K562 (cell line): Measurements from ENCODE around the gene GDPD2. TPM values are rescaled to one million over a fixed set of nuclear protein-coding genes. Genes with fewer than 3 reads are reported as not detected.

Experiments
- ATAC-seq: fragments of 200-7000 bp; cut with Tn5 transposase; 3 replicates; pipeline ENCODE4 v1.9.1; 2020; ENCODE audit warnings: moderate library complexity
- BruUV-seq: library from RNA; stranded (reverse); fragments of 400-500 nt; replicated peaks from 2 replicates; lab custom pipeline; 2021; lab: Mats Ljungman, UMichigan
- CTCF ChIA-PET: fragments of 300-600 bp; formaldehyde crosslinking; extraction: SDS; loops from one replicate; lab custom pipeline; 2021; ENCODE audit warnings: low intra/inter-chr PET ratio; lab: Yijun Ruan, JAX
- POLR2A ChIA-PET: fragments of 300-600, 350-650 bp; sonication (Branson Sonifier 250); formaldehyde crosslinking; extraction: SDS; loops from one replicate; lab custom pipeline; 2021; ENCODE audit warnings: antibody characterized with exemption, inconsistent platforms; lab: Yijun Ruan, JAX
- DNase-seq, 4 experiments: peaks; one replicate each; pipeline versions ENCODE4 v3.0.0 to v3.0.0-alpha.2; 2011 to 2018; ENCODE audit warnings: low spot score in 3 of 4, mixed read lengths in 3 of 4; ENCODE audit errors: extremely low read depth in 1 of 4
- FAIRE-seq: peaks from 2 replicates; lab custom pipeline; 2011; peaks lifted over from hg19 to GRCh38; lab: Jason Lieb, UNC
- H2AFZ ChIP-seq: 2 replicates; pipeline ENCODE4 v1.6.0; 2011; ENCODE audit warnings: low read depth, low read length, control low read depth, inconsistent platforms
- H3K27ac ChIP-seq: fragments of 200-600 bp; 3 replicates; pipeline ENCODE4 v1.8.0; 2011; ENCODE audit warnings: low read depth, mild to moderate bottlenecking, control low read depth, inconsistent platforms, low read length, moderate library complexity, mixed read lengths; ENCODE audit errors: extremely low read depth
- H3K27me3 ChIP-seq, 2 experiments: fragments of 300-600 bp in 1 of 2; 2 replicates in 1 of 2; 3 replicates in 1 of 2; pipeline versions ENCODE4 v1.6.0 to v1.8.0; 2011; ENCODE audit warnings: inconsistent platforms in 2 of 2, low read length in 2 of 2, mild to moderate bottlenecking in 1 of 2, mixed read lengths in 1 of 2, moderate library complexity in 1 of 2; ENCODE audit not compliant: control insufficient read depth in 2 of 2, insufficient read depth in 2 of 2
- H3K36me3 ChIP-seq: fragments of 300-600 bp; 3 replicates; pipeline ENCODE4 v1.8.0; 2011; ENCODE audit warnings: mild to moderate bottlenecking, low read length, inconsistent platforms; ENCODE audit not compliant: control insufficient read depth, insufficient read depth
- H3K4me1 ChIP-seq, 2 experiments: fragments of 200-600 bp in 1 of 2; replicated peaks in 1 of 2; 2 replicates in 1 of 2; 3 replicates in 1 of 2; pipeline versions ENCODE4 v1.5.1 to v1.8.0; 2011; ENCODE audit warnings: inconsistent platforms in 2 of 2, low read length in 2 of 2, mild to moderate bottlenecking in 1 of 2, mixed read lengths in 1 of 2, moderate library complexity in 1 of 2; ENCODE audit not compliant: control insufficient read depth in 2 of 2, insufficient read depth in 2 of 2
- H3K4me2 ChIP-seq: 2 replicates; pipeline ENCODE4 v1.6.1; 2011; ENCODE audit warnings: low read length, control low read depth, inconsistent platforms, mixed read lengths; ENCODE audit not compliant: insufficient read depth
- H3K4me3 ChIP-seq: fragments of 200-600 bp; sonication (generic), shearing (Covaris generic); 2 replicates; pipeline ENCODE4 v1.5.1; 2016; ENCODE audit warnings: control low read depth, inconsistent platforms
- H3K79me2 ChIP-seq: fragments of 200-600 bp; 3 replicates; pipeline ENCODE4 v1.8.0; 2011; ENCODE audit warnings: low read length, inconsistent platforms; ENCODE audit not compliant: control insufficient read depth, insufficient read depth
- H3K9ac ChIP-seq, 2 experiments: 2 replicates each; pipeline versions ENCODE4 v1.6.0 to v1.6.1; 2011; ENCODE audit warnings: low read depth in 2 of 2, low read length in 2 of 2, control low read depth in 1 of 2, inconsistent platforms in 1 of 2, mild to moderate bottlenecking in 1 of 2, mixed read lengths in 1 of 2; ENCODE audit not compliant: insufficient read depth in 1 of 2
- H3K9me1 ChIP-seq: one replicate; pipeline ENCODE4 v1.6.0; 2011; ENCODE audit warnings: inconsistent platforms, mild to moderate bottlenecking, low read length, moderate library complexity; ENCODE audit not compliant: control insufficient read depth, insufficient read depth
- H3K9me3 ChIP-seq: replicated peaks from 2 replicates; pipeline ENCODE4 v1.5.1; 2011; ENCODE audit warnings: low read depth, low read length, inconsistent platforms; ENCODE audit not compliant: control insufficient read depth, insufficient read depth
- H4K20me1 ChIP-seq: replicated peaks from 2 replicates; pipeline ENCODE4 v1.6.1; 2011; ENCODE audit warnings: low read length, inconsistent platforms, mixed read lengths; ENCODE audit not compliant: control insufficient read depth, insufficient read depth
- ATF6 ChIP-seq: sonication (generic); formaldehyde crosslinking; IDR thresholded peaks from 2 replicates; pipeline ENCODE4 v1.4.0; 2020; ENCODE audit warnings: mild to moderate bottlenecking, missing genetic modification reagents
- CBFA2T3 ChIP-seq: fragments of 450-650 bp; IDR thresholded peaks from 2 replicates; pipeline ENCODE4 v1.6.1; 2017
- DACH1 ChIP-seq: fragments of 450-650 bp; IDR thresholded peaks from 2 replicates; pipeline ENCODE4 v1.6.1; 2018; ENCODE audit not compliant: partially characterized antibody
- HIVEP1 ChIP-seq: fragments of 250-450 bp; sonication (Bioruptor Pico); IDR thresholded peaks from 2 replicates; pipeline ENCODE4 v1.4.0; 2020; ENCODE audit warnings: mild to moderate bottlenecking
- MLX ChIP-seq, 2 experiments: fragments of 450-650 bp in 1 of 2; sonication (generic) in 1 of 2; formaldehyde crosslinking; conservative IDR thresholded peaks; 2 replicates each; pipeline versions ENCODE4 v1.4.0 to v1.8.1; 2020 to 2022; ENCODE audit warnings: mild to moderate bottlenecking in 1 of 2, missing genetic modification reagents in 1 of 2
- REST ChIP-seq, 2 experiments: fragments of 450-650 bp; formaldehyde crosslinking in 1 of 2; IDR thresholded peaks; 2 replicates each; pipeline versions ENCODE4 v1.4.0 to v1.6.1; 2014 to 2020; ENCODE audit warnings: mild to moderate bottlenecking in 2 of 2, borderline replicate concordance in 1 of 2, low read depth in 1 of 2
- ZBTB49 ChIP-seq: sonication (generic); formaldehyde crosslinking; IDR thresholded peaks from 2 replicates; pipeline ENCODE4 v1.8.0; 2022; ENCODE audit warnings: missing genetic modification reagents, mild to moderate bottlenecking, borderline replicate concordance
- ZNF224 ChIP-seq: sonication (generic); formaldehyde crosslinking; IDR thresholded peaks from 2 replicates; pipeline ENCODE4 v1.8.0; 2022; ENCODE audit warnings: mild to moderate bottlenecking, missing genetic modification reagents
- ZNF263 ChIP-seq: sonication (generic); formaldehyde crosslinking; IDR thresholded peaks from 2 replicates; pipeline ENCODE4 v1.8.0; 2022; ENCODE audit warnings: mild to moderate bottlenecking, missing genetic modification reagents, borderline replicate concordance
- WGBS: fragments of 100-300 bp; shearing (Covaris generic); methylation state at CpG from one replicate; pipeline ENCODE4 v1.1.6; 2016; ENCODE audit warnings: low coverage, mixed read lengths; ENCODE audit not compliant: insufficient coverage; ENCODE audit errors: missing lambda C conversion rate; 5-methylcytosine and 5-hydroxymethylcytosine counted together
- in situ Hi-C: fragments of 300-500 bp; cut with MboI; formaldehyde crosslinking; loops from 4 replicates; pipeline ENCODE4 v1.15.0; 2018; ENCODE audit warnings: inconsistent platforms, mixed read lengths
- intact Hi-C: fragments of 100-400 bp; cut with micrococcal nuclease; formaldehyde crosslinking; loops from 2 replicates; pipeline ENCODE4 v1.14.2; 2022
- polyA plus RNA-seq, 8 experiments: library from polyadenylated mRNA; depleted of rRNA in 4 of 8; stranded (reverse) in 5 of 8; unstranded in 3 of 8; fragments of >200 nt; fragmentation: Nextera tagmentation in 2 of 8; fragmentation: Illumina TruSeq in 1 of 8; extraction: Ambion mirVana in 2 of 8; extraction: Trizol in 1 of 8; gene quantifications; 2 replicates each; pipeline versions ENCODE4 v1.2.1 to v1.2.3, GENCODE V29; 2011 to 2014; ENCODE audit warnings: inconsistent platforms in 1 of 8, missing spikeins in 1 of 8
- total RNA-seq, 7 experiments: library from RNA; depleted of rRNA in 6 of 7; stranded (reverse); fragments of >200 nt in 6 of 7; fragmentation: Illumina TruSeq in 2 of 7; extraction: Trizol in 2 of 7; gene quantifications; 2 replicates each; pipeline versions ENCODE4 v1.2.1 to v1.2.3, GENCODE V29; 2011 to 2021; ENCODE audit warnings: low replicate concordance in 1 of 7

Gene GDPD2
- total and polyA plus RNA-seq, 9 of the 15 experiments (the other 6 are each of a cell fraction or from before 2014, with no cell fraction given), result not detected

GRCh38 chrX:70445951-70446350 is 22.8 kb downstream of the GDPD2 start:
- no TSS peak for BruUV-seq
- H3K4me1 ChIP-seq, result peaks cover 0 to 3% of the 10 kb centered on the region in 2 experiments; a peak in 1 of 5 replicates
- no peak overlapping the region for H3K27ac ChIP-seq
- no peak for DNase-seq
- ChIA-PET POLR2A (no interaction called here), CTCF (no interaction called here)
- no peak overlapping the region for H3K4me2 ChIP-seq
- WGBS, result 7% methylated on average over 4 of the region's 9 CpGs
- peaks cover 3 to 24% of the 10 kb centered on the region in 2 experiments; a peak in 3 of 5 replicates for H3K27me3 ChIP-seq
- no peak for FAIRE-seq
- H4K20me1 ChIP-seq, result 0 out of 2 replicates have a peak, but pooled peaks cover 4% of the 10 kb centered on the region
- in situ Hi-C loops (no loop called here), intact Hi-C loops (no loop called here)
- no peaks in the 10 kb centered on the region for H3K36me3 ChIP-seq
- H2AFZ ChIP-seq, result no peak overlapping the region
- H3K79me2 ChIP-seq, result no peaks in the 10 kb centered on the region
- no peaks in the 10 kb centered on the region for H3K9me3 ChIP-seq
- H3K4me3 ChIP-seq, result no peak overlapping the region
- H3K9me1 ChIP-seq, result no peaks in the 10 kb centered on the region
- H3K9ac ChIP-seq, result no peak overlapping the region
- no peak for ATAC-seq
- no peak for TF ChIP-seq ZBTB49 (CRISPR knock-in tag)
- no peak for TF ChIP-seq ATF6
- TF ChIP-seq MLX (CRISPR knock-in tag; conservative IDR thresholded peaks at IDR 0.05), result no peak
- no peak for TF ChIP-seq ZNF263
- no peak for TF ChIP-seq ZNF224 (CRISPR knock-in tag)
- no peak for TF ChIP-seq REST (IDR thresholded peaks at IDR 0.05; ENCODE audit: borderline replicate concordance)
- TF ChIP-seq REST (CRISPR knock-in tag; IDR thresholded peaks at IDR 0.05; ENCODE audit: low read depth), result no peak
- no peak for TF ChIP-seq CBFA2T3
- TF ChIP-seq HIVEP1 (CRISPR knock-in tag), result no peak
- TF ChIP-seq DACH1, result no peak
